Loucy (cell line): ENCODE measurements around the gene CDH26.

ENCODE experiments used
- CTCF ChIP-seq: fragments of 200-600 bp; sonication (generic); conservative IDR thresholded peaks from 2 replicates; pipeline ENCODE4 v1.5.1; 2014; ENCODE audit warnings: mild to moderate bottlenecking, antibody characterized with exemption, low read length
- EZH2phosphoT487 ChIP-seq: fragments of 200-600 bp; IDR thresholded peaks from 2 replicates; pipeline ENCODE4 v1.6.1; 2018; ENCODE audit warnings: antibody characterized with exemption, mild to moderate bottlenecking, moderate library complexity, borderline replicate concordance

GRCh38 chr20:59938221-59938620, 20.0 kb upstream of the CDH26 start:
- TF ChIP-seq CTCF (no peak), EZH2phosphoT487 (no peak)
